HG02678 (cell line): ENCODE results near the gene CACNA1H.
"Not testable (repeated sequence)": the region's sequence is repeated elsewhere in the genome, so short reads cannot be mapped to it uniquely, and the experiment has no call there.

ENCODE experiments used
- ATAC-seq: cut with Tn5 transposase; IDR thresholded peaks from one replicate; pipeline ENCODE4 v1.9.1; 2021; ENCODE audit warnings: mild to moderate bottlenecking, moderate library complexity; ENCODE audit not compliant: unreplicated experiment

Gene CACNA1H

GRCh38 chr16:1221628-1222552 lies 69.0 kb downstream of the CACNA1H start:
- no peak for ATAC-seq

- no peak for ATAC-seq
These were observed 69.8 kb downstream of the CACNA1H start for GRCh38 chr16:1222553-1223354.

GRCh38 chr16:1223355-1224214 lies 70.7 kb downstream of the CACNA1H start:
- ATAC-seq = no peak

- ATAC-seq = no peak
These were observed 71.7 kb downstream of the CACNA1H start for GRCh38 chr16:1224558-1224957.

GRCh38 chr16:1225051-1225451 lies 72.1 kb downstream of the CACNA1H start, which contains the start of gene TPSG1:
TSS of gene TPSG1 (minus strand) at chr16:1225268. CDS start at chr16:1225252, 16 bp downstream.
- ATAC-seq = no peak

GRCh38 chr16:1225728-1226311 lies 72.9 kb downstream of the CACNA1H start:
- not testable (repeated sequence) for ATAC-seq

GRCh38 chr16:1226692-1227091 lies 73.8 kb downstream of the CACNA1H start:
- not testable (repeated sequence) for ATAC-seq

- not testable (repeated sequence) for ATAC-seq
These were observed 75.3 kb downstream of the CACNA1H start for GRCh38 chr16:1228227-1228626.

- not testable (repeated sequence) for ATAC-seq
These were observed 76.6 kb downstream of the CACNA1H start for GRCh38 chr16:1229476-1229875.

- ATAC-seq = not testable (repeated sequence)
These were observed 77.2 kb downstream of the CACNA1H start, which contains the start of gene TPSB2 for GRCh38 chr16:1230084-1230470. TSS of gene TPSB2 (minus strand) at chr16:1230184. CDS start at chr16:1229951, 233 bp downstream.

GRCh38 chr16:1230471-1231212 lies 77.7 kb downstream of the CACNA1H start:
- ATAC-seq = not testable (repeated sequence)

GRCh38 chr16:1231301-1231700 lies 78.4 kb downstream of the CACNA1H start:
- not testable (repeated sequence) for ATAC-seq

- not testable (repeated sequence) for ATAC-seq
These were observed 79.3 kb downstream of the CACNA1H start for GRCh38 chr16:1232049-1232748.

- ATAC-seq = not testable (repeated sequence)
These were observed 83.8 kb downstream of the CACNA1H start for GRCh38 chr16:1236659-1237058.

- no peak for ATAC-seq
These were observed 85.1 kb downstream of the CACNA1H start for GRCh38 chr16:1237990-1238389.

GRCh38 chr16:1238909-1239308 lies 86.0 kb downstream of the CACNA1H start:
- not testable (repeated sequence) for ATAC-seq

- not testable (repeated sequence) for ATAC-seq
These were observed 86.7 kb downstream of the CACNA1H start for GRCh38 chr16:1239575-1239974.

- ATAC-seq = not testable (repeated sequence)
These were observed 87.5 kb downstream of the CACNA1H start, which contains the start of gene TPSAB1 for GRCh38 chr16:1240436-1240835. TSS of gene TPSAB1 (plus strand) at chr16:1240705. CDS start at chr16:1240939, 234 bp downstream.

GRCh38 chr16:1241081-1241480 lies 88.2 kb downstream of the CACNA1H start:
- ATAC-seq = not testable (repeated sequence)
